Osteoblast (primary cell): ENCODE results near the gene C6orf136. TPM values are rescaled to one million over a fixed set of nuclear protein-coding genes. Genes with fewer than 3 reads are reported as not detected.

Experiments
- DNase-seq: peaks from one replicate; pipeline ENCODE4 v3.0.0; 2011; ENCODE audit warnings: low spot score, mixed read lengths; ENCODE audit not compliant: insufficient read length; ENCODE audit errors: missing footprints
- H2AFZ ChIP-seq: 2 replicates; pipeline ENCODE4 v1.6.0; 2011; ENCODE audit warnings: mild to moderate bottlenecking, low read length
- H3K27ac ChIP-seq: 2 replicates; pipeline ENCODE4 v1.5.1; 2011; ENCODE audit warnings: mild to moderate bottlenecking, low read depth, low read length, moderate library complexity
- H3K27me3 ChIP-seq: 2 replicates; pipeline ENCODE4 v1.6.0; 2012; ENCODE audit warnings: mild to moderate bottlenecking, control low read depth, inconsistent platforms, low read length, moderate library complexity; ENCODE audit not compliant: insufficient read depth
- H3K36me3 ChIP-seq: 2 replicates; pipeline ENCODE4 v1.5.1; 2011; ENCODE audit warnings: mild to moderate bottlenecking, low read length, control low read depth, moderate library complexity; ENCODE audit not compliant: insufficient read depth
- H3K4me1 ChIP-seq: 2 replicates; pipeline ENCODE4 v1.5.1; 2011; ENCODE audit warnings: mild to moderate bottlenecking, low read length, control low read depth, moderate library complexity; ENCODE audit not compliant: insufficient read depth
- H3K4me2 ChIP-seq: 2 replicates; pipeline ENCODE4 v1.6.0; 2011; ENCODE audit warnings: mild to moderate bottlenecking, low read length; ENCODE audit not compliant: insufficient read depth
- H3K4me3 ChIP-seq: fragments of 200-600 bp; sonication (generic); 3 replicates; pipeline ENCODE4 v1.5.1; 2012; ENCODE audit warnings: mild to moderate bottlenecking, low read length, inconsistent platforms; ENCODE audit not compliant: insufficient read depth
- H3K79me2 ChIP-seq: 2 replicates; pipeline ENCODE4 v1.6.0; 2012; ENCODE audit warnings: mild to moderate bottlenecking, low read length, control low read depth, inconsistent platforms; ENCODE audit not compliant: insufficient read depth
- H3K9me3 ChIP-seq: 2 replicates; pipeline ENCODE4 v1.5.1; 2011; ENCODE audit warnings: low read depth, low read length, control low read depth
- H4K20me1 ChIP-seq: 2 replicates; pipeline ENCODE4 v1.6.0; 2012; ENCODE audit warnings: mild to moderate bottlenecking, low read length, control low read depth; ENCODE audit not compliant: insufficient read depth
- total RNA-seq: library from RNA; depleted of rRNA; stranded (reverse); fragments of >200 nt; gene quantifications from 2 replicates; pipeline ENCODE4 v1.2.3, GENCODE V29; 2012
- TF ChIP-seq, protein P1 (sequence below): IDR thresholded peaks from 2 replicates; pipeline ENCODE4 v1.5.1; 2011; ENCODE audit warnings: mild to moderate bottlenecking, low read depth, low read length, moderate library complexity; ENCODE audit errors: extremely low read depth

C6orf136 gene
- total RNA-seq, 1 donor = 6.2 TPM

DNA sequence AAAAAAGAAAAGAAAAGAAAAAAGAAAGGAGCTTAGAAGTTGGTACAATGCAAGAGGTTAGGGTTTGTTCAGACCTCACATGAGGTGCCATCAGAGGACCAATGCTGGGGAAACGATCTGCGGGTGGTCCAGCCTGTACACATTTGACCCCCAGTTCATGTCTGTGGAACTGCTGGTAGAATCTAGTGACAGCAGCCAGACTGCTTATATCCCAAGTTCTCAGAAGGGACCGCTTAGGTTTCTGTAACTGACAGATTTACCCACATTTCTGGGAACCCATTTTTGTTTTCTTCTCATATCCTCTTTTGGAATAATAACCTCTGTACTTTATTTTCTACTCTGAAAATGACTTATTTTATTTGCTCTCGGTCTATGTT is 34.8 kb downstream of the C6orf136 start:
- no peaks in the 10 kb centered on the region for H3K27me3 ChIP-seq
- peaks cover 77% of the 10 kb centered on the region for H4K20me1 ChIP-seq
- peaks cover 62% of the 10 kb centered on the region for H3K36me3 ChIP-seq
- peaks cover 92% of the 10 kb centered on the region for H3K79me2 ChIP-seq
- H2AFZ ChIP-seq = no peak overlapping the region
- TF ChIP-seq, protein P1, sequence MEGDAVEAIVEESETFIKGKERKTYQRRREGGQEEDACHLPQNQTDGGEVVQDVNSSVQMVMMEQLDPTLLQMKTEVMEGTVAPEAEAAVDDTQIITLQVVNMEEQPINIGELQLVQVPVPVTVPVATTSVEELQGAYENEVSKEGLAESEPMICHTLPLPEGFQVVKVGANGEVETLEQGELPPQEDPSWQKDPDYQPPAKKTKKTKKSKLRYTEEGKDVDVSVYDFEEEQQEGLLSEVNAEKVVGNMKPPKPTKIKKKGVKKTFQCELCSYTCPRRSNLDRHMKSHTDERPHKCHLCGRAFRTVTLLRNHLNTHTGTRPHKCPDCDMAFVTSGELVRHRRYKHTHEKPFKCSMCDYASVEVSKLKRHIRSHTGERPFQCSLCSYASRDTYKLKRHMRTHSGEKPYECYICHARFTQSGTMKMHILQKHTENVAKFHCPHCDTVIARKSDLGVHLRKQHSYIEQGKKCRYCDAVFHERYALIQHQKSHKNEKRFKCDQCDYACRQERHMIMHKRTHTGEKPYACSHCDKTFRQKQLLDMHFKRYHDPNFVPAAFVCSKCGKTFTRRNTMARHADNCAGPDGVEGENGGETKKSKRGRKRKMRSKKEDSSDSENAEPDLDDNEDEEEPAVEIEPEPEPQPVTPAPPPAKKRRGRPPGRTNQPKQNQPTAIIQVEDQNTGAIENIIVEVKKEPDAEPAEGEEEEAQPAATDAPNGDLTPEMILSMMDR = no peak
- peak overlapping the region; percentile 96 for H3K4me3 ChIP-seq
- peak overlapping the region; percentile 78 for H3K27ac ChIP-seq
- no peaks in the 10 kb centered on the region for H3K9me3 ChIP-seq
- no peak for DNase-seq
- H3K4me2 ChIP-seq = peak overlapping the region; percentile 96
- H3K4me1 ChIP-seq = peaks cover 48% of the 10 kb centered on the region

DNA sequence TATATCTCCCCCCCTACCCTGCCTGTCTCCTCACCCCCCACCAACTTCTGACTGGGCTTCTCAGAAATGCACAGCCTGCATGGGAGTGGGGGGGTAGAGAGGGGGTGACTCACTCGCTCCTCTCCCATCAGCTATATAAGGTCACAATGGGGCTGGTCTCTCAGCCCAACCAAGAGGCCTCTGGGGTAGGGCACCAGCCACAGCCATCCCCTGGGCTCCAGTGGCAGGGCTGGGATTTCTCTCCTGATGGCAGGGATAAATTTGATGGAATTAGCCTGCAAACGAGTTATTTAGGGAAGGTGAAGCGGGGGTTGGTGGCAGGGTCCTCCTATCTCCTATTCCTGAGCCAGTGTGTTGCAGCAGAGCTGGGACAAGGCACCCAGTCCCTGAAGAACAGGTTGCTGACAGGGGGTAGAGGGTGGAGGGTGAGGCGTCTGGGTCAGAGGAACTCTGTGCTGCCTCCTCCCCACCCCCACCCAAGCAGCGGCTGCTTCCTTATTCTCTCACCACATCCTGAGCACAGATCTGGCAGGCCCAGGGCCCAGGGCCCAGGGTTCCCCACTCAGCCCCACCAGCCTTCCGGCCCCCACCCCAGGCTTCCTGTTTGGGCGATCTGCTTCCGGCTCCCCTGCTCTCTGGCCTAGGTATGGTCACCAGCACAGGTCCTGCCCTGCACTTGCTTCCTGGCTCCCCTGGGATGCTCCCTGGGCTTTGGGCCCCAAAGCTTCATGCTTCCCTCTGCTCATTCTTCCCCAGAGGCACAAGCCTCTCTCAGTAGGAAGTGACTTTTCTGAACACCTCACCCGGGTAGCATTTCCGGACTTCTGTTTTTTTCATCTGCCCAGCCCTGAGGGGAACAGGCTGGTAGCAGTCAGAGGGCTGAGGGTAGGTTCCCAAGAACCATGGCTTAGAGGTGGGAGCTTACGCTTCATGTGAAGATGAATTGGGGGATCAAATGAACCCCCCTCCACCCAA is 35.5 kb downstream of the C6orf136 start:
- Histone ChIP-seq H3K79me2 (peaks cover 90% of the 10 kb centered on the region), H3K27ac (peak overlapping the region; percentile 78), H3K9me3 (no peaks in the 10 kb centered on the region), H4K20me1 (peaks cover 74% of the 10 kb centered on the region), H3K4me1 (peaks cover 48% of the 10 kb centered on the region), H3K4me2 (peak overlapping the region; percentile 96), H3K4me3 (peak overlapping the region; percentile 96), H3K36me3 (peaks cover 55% of the 10 kb centered on the region), H2AFZ (no peak overlapping the region), H3K27me3 (no peaks in the 10 kb centered on the region)
- peak; percentile 93 for DNase-seq
- TF ChIP-seq, protein P1 = no peak

DNA sequence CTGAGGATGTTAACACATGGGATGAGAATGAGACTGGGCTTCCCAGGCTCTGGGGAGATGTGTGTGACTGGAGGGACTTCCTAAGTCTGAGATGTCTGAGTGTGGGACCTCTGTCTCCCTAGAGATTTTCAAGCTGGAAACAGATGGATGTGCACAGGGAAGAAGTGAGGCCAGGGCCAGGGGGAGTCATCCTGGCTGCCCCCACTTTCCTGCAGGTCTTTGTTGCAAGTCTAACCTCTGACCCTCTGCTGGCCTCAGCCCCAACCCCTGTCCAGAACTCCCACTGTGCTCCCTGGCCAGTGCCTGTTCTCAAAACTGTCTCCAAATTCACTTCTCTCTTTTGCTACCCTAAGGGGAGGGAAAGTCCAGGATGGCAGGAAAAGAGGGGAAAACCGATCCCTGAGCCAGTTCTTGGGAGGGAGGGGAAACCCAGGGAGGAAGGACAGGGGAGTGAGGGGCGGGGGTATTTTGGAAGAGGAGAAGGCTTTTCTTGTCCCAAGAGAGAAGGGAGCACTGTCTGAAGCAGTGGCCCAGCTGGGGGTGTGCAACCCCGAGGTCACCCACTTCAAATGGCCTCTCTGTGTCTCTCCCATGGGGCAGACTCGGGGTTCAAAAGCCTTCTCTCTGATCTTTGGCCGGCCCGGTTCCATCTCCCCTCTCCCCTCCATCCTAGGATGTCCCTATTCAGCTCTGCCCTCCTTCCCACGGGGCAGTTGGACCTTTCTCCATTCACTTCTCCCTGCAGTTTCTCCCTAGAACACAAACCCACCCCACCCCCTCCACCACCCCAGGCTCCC is 36.4 kb downstream of the C6orf136 start:
- peaks cover 93% of the 10 kb centered on the region for H3K79me2 ChIP-seq
- H3K36me3 ChIP-seq = peaks cover 46% of the 10 kb centered on the region
- H4K20me1 ChIP-seq = peaks cover 68% of the 10 kb centered on the region
- H3K4me2 ChIP-seq = peak overlapping the region; percentile 96
- peaks cover 57% of the 10 kb centered on the region for H3K4me1 ChIP-seq
- H3K4me3 ChIP-seq = peak overlapping the region; percentile 96
- no peaks in the 10 kb centered on the region for H3K27me3 ChIP-seq
- no peak for DNase-seq
- TF ChIP-seq, protein P1 = no peak
- H3K9me3 ChIP-seq = no peaks in the 10 kb centered on the region
- peak overlapping the region; percentile 78 for H3K27ac ChIP-seq
- no peak overlapping the region for H2AFZ ChIP-seq
